Stimulated activated effector memory CD8-positive, alpha-beta T cell treated with anti-CD3 and anti-CD28 coated beads, Interleukin-12 subunit alpha, Interleukin-12 subunit beta, amount 100 ng/mL, for 72 hours (primary cell): Measurements from ENCODE around the gene ELOVL2.

Experiments
- ATAC-seq: fragments of 150-1000 bp; cut with Tn5 transposase; 2 replicates; pipeline ENCODE4 v1.10.0; 2021
- DNase-seq, 2 donors: peaks; one replicate each; pipeline ENCODE4 v3.0.0; 2021 to 2022; ENCODE audit warnings: low spot score in 2 of 2
- H3K27ac Mint-ChIP-seq: one replicate; pipeline ENCODE4 v1.8.0; 2022; ENCODE audit warnings: mild to moderate bottlenecking, mixed read lengths
- H3K36me3 Mint-ChIP-seq: one replicate; pipeline ENCODE4 v1.8.0; 2022; ENCODE audit warnings: mild to moderate bottlenecking, mixed read lengths
- H3K4me1 Mint-ChIP-seq: one replicate; pipeline ENCODE4 v1.8.0; 2022; ENCODE audit warnings: mixed read lengths
- H3K4me3 Mint-ChIP-seq: one replicate; pipeline ENCODE4 v1.8.0; 2022; ENCODE audit warnings: mild to moderate bottlenecking, mixed read lengths
- H3K9me3 Mint-ChIP-seq: one replicate; pipeline ENCODE4 v1.8.0; 2022; ENCODE audit warnings: mixed read lengths

ELOVL2 gene

GRCh38 chr6:11066505-11067347, 22.6 kb upstream of the ELOVL2 start:
- DNase-seq (no peak), ATAC-seq (no peak)
- Mint-ChIP-seq H3K4me1 (no peaks in the 10 kb centered on the region), H3K27ac (no peak overlapping the region), H3K4me3 (no peak overlapping the region), H3K36me3 (no peaks in the 10 kb centered on the region), H3K9me3 (no peaks in the 10 kb centered on the region)

GRCh38 chr6:11065436-11066202, 21.5 kb upstream of the ELOVL2 start:
- Mint-ChIP-seq H3K27ac (no peak overlapping the region), H3K9me3 (no peaks in the 10 kb centered on the region), H3K4me3 (no peak overlapping the region), H3K36me3 (no peaks in the 10 kb centered on the region), H3K4me1 (no peaks in the 10 kb centered on the region)
- DNase-seq (no peak), ATAC-seq (no peak)

DNA sequence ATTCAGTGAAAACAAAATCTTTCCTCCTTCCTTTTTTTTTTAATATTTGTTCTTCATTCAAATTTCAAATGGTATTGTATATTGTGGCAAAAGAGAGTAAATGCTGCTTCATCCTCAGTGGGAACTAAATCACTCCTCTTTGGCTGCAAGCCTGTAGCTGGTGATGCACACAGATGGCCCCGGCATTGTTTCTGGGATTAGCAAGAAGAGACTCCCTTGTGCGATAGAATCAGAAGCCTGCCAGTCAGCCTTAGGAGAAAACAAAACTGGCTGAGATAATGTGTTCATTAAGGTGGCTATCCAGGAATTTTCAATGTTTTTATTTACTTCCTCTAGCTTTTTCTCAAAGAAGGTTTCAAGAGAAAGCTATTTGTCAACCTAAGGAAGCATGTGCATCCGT, 20.7 kb upstream of the ELOVL2 start:
- Mint-ChIP-seq H3K27ac (no peak overlapping the region), H3K9me3 (no peaks in the 10 kb centered on the region), H3K4me1 (no peaks in the 10 kb centered on the region), H3K4me3 (no peak overlapping the region), H3K36me3 (no peaks in the 10 kb centered on the region)
- DNase-seq (no peak), ATAC-seq (no peak)

DNA sequence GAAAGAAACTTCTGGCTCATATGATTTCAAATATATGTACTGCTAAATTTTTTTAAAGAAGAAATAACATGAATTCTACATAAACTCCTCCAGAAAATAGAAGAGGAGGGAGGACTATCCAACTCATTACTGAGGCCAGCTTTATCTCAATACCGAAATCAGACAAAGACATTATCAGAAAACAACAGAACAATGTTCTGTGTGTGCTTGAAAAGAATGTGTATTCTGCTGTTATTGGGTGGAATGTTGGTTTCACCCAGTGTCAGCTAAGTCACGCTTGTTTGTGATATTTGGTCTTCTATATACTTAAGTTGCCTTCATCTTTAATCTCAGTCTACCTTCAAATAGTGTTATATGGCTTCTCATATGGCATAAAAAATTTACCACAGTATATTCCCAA, 18.6 kb upstream of the ELOVL2 start:
- H3K9me3 Mint-ChIP-seq: no peaks in the 10 kb centered on the region
- H3K4me3 Mint-ChIP-seq: no peak overlapping the region
- H3K36me3 Mint-ChIP-seq: no peaks in the 10 kb centered on the region
- H3K4me1 Mint-ChIP-seq: no peaks in the 10 kb centered on the region
- ATAC-seq (no peak), DNase-seq (no peak)
- H3K27ac Mint-ChIP-seq: no peak overlapping the region

DNA sequence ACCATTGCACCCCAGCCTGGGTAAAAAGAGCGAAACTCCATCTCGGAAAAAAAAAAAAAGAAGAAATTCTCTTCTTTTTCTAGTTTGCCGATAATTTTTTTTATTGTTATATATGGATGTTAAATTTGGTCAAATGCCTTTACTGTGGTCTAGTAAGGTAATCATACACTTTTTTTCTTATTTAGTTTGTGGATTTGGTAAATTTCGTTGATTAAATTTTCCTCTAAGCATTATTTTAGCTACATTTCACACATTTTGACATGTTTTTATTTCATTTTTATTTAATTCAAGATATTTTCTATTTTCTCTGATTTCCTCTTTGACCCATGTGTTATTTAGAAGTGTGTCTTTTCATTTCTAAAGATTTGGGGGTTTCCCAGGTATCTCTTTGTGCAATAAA, 18.0 kb upstream of the ELOVL2 start:
- H3K9me3 Mint-ChIP-seq: no peaks in the 10 kb centered on the region
- no peak overlapping the region for H3K4me3 Mint-ChIP-seq
- H3K4me1 Mint-ChIP-seq: no peaks in the 10 kb centered on the region
- no peak for ATAC-seq
- no peak for DNase-seq
- H3K36me3 Mint-ChIP-seq: no peaks in the 10 kb centered on the region
- no peak overlapping the region for H3K27ac Mint-ChIP-seq

- no peaks in the 10 kb centered on the region for H3K36me3 Mint-ChIP-seq
- no peaks in the 10 kb centered on the region for H3K9me3 Mint-ChIP-seq
- DNase-seq (no peak), ATAC-seq (no peak)
- no peaks in the 10 kb centered on the region for H3K4me1 Mint-ChIP-seq
- no peak overlapping the region for H3K27ac Mint-ChIP-seq
- no peak overlapping the region for H3K4me3 Mint-ChIP-seq
Observed at GRCh38 chr6:11058406-11058805, 14.3 kb upstream of the ELOVL2 start.

- no peaks in the 10 kb centered on the region for H3K9me3 Mint-ChIP-seq
- no peak for DNase-seq
- no peaks in the 10 kb centered on the region for H3K36me3 Mint-ChIP-seq
- H3K4me1 Mint-ChIP-seq: no peaks in the 10 kb centered on the region
- H3K4me3 Mint-ChIP-seq: no peak overlapping the region
- H3K27ac Mint-ChIP-seq: no peak overlapping the region
- ATAC-seq: no peak
Observed at GRCh38 chr6:11056871-11057270, 12.8 kb upstream of the ELOVL2 start.

- H3K36me3 Mint-ChIP-seq: no peaks in the 10 kb centered on the region
- H3K27ac Mint-ChIP-seq: no peak overlapping the region
- no peak overlapping the region for H3K4me3 Mint-ChIP-seq
- no peaks in the 10 kb centered on the region for H3K9me3 Mint-ChIP-seq
- no peak for ATAC-seq
- H3K4me1 Mint-ChIP-seq: no peaks in the 10 kb centered on the region
- DNase-seq: no peak
Observed at GRCh38 chr6:11055127-11055627, 11.1 kb upstream of the ELOVL2 start.

- H3K4me1 Mint-ChIP-seq: no peaks in the 10 kb centered on the region
- no peak for DNase-seq
- no peaks in the 10 kb centered on the region for H3K36me3 Mint-ChIP-seq
- H3K9me3 Mint-ChIP-seq: no peaks in the 10 kb centered on the region
- no peak for ATAC-seq
- no peak overlapping the region for H3K27ac Mint-ChIP-seq
- H3K4me3 Mint-ChIP-seq: no peak overlapping the region
Observed at GRCh38 chr6:11054722-11055121, 10.6 kb upstream of the ELOVL2 start.

- H3K36me3 Mint-ChIP-seq: no peaks in the 10 kb centered on the region
- no peaks in the 10 kb centered on the region for H3K9me3 Mint-ChIP-seq
- H3K4me3 Mint-ChIP-seq: no peak overlapping the region
Observed at GRCh38 chr6:11053307-11053706, 9.2 kb upstream of the ELOVL2 start.

GRCh38 chr6:11050731-11051130, 6.6 kb upstream of the ELOVL2 start:
- no peaks in the 10 kb centered on the region for H3K36me3 Mint-ChIP-seq
- H3K27ac Mint-ChIP-seq: no peak overlapping the region
- no peaks in the 10 kb centered on the region for H3K4me1 Mint-ChIP-seq
- ATAC-seq (no peak), DNase-seq (no peak)
- H3K4me3 Mint-ChIP-seq: no peak overlapping the region
- no peaks in the 10 kb centered on the region for H3K9me3 Mint-ChIP-seq

More at GRCh38 chr6:11053307-11053706, 9.2 kb upstream of the ELOVL2 start:
- ATAC-seq (no peak), DNase-seq (no peak)
- H3K4me1 Mint-ChIP-seq: no peaks in the 10 kb centered on the region
- no peak overlapping the region for H3K27ac Mint-ChIP-seq

GRCh38 chr6:11044712-11045167, 635 bp upstream of the ELOVL2 start:
- Mint-ChIP-seq H3K9me3 (no peaks in the 10 kb centered on the region), H3K4me3 (peak overlapping the region; percentile 64), H3K27ac (no peak overlapping the region), H3K36me3 (no peaks in the 10 kb centered on the region), H3K4me1 (peaks cover 16% of the 10 kb centered on the region)
- DNase-seq: no peak
- ATAC-seq: no peak

DNA sequence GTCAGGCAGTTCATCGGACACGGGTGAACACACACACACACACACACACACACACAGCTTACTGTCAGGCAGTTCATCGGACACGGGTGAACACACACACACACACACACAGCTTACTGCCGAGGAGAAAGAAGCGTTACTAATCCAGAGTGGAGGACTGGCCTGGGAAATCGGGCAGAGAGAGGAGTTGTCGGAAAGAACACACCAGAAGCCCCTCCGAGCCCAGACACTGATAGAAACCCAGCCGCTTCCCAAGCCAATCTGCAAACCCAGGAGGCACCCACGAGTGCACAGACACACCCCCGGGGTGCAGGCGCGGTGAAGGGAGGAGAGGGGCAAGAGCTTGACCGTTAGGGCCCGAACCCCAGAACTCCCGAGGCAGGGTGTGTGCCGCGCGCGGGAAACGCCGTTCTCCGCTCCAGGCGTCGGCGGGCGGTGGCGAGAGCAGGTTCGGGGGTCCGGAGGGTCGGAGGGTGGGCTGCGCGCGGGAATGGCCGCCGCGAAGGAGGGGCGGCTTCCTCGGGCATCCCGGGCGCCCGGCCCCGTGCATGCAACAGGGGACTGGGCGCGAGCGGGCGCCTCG, 636 bp downstream of the ELOVL2 start:
- ATAC-seq: no peak
- Mint-ChIP-seq H3K27ac (no peak overlapping the region), H3K4me1 (peaks cover 16% of the 10 kb centered on the region), H3K4me3 (peak overlapping the region; percentile 54), H3K9me3 (no peaks in the 10 kb centered on the region), H3K36me3 (no peaks in the 10 kb centered on the region)
- DNase-seq: no peak

DNA sequence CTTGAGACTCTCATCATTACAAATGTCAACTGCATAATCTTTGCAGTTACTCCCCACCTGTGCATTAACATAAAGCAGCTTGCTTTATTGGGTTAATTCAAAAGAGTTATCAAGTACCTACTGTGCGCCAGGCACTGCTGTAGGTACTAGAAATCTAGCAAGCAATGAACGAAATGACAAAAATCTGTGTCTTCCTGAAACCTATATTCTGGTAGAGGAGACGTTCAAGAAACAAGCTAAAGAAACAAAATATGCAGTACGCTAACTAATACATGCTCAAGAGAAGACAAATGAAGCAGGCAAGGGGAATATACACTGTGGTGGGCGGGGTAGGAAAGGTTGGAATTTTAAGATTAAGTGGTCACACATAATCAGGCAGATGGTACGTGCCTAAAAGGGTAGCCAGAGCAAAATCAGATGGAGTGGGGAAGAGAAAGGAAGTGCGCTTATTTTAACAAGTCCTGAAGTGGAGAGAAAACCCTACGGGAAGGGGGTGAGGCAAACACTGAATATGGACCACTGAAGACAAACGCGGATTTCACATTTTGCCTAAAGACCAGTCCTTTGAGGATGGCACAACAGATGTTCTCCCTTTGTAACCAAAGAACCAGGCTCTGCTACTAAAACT, 1.2 kb downstream of the ELOVL2 start:
- no peak for DNase-seq
- ATAC-seq: no peak
- Mint-ChIP-seq H3K4me3 (peak overlapping the region; percentile 54), H3K36me3 (no peaks in the 10 kb centered on the region), H3K4me1 (peaks cover 16% of the 10 kb centered on the region), H3K9me3 (no peaks in the 10 kb centered on the region), H3K27ac (no peak overlapping the region)

DNA sequence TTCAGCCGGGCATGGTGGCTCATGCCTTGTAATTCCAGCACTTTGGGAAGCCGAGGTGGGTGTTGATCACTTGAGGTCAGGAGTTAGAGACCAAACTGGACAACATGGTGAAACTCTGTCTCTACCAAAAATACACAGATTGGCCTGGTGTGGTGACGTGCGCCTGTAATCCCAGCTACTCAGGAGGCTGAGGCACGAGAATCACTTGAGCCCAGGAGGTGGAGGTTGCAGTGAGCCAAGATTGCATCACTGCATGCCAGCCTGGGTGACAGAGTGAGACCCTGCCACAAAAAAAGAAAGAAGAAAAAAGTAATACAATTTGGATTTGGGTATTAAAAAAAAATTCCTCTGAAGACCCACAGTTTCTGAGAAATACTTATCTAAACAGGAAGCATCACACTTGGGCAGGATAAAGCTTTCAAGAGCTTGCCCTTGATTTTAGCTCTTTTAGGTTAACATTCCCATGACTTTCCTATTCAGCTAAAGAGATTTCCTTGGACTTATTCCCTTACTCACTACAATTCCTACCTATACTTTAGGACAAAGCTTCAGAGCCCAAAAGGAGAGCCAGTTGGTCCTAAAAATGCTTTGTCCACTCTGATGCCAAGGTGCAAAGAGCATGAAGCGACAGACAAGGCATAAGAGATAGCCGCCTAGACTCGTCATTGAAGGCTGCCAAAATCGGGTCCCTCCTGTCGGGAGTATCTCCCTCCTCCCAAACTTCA, 1.9 kb downstream of the ELOVL2 start:
- Mint-ChIP-seq H3K4me3 (peak overlapping the region; percentile 54), H3K27ac (no peak overlapping the region), H3K4me1 (peaks cover 16% of the 10 kb centered on the region), H3K9me3 (no peaks in the 10 kb centered on the region), H3K36me3 (no peaks in the 10 kb centered on the region)
- DNase-seq (no peak), ATAC-seq (no peak)
